Sigmoid colon (tissue), 7 donors: ENCODE results near the gene GLS2. TPM values are rescaled to one million over a fixed set of nuclear protein-coding genes. Genes with fewer than 3 reads are reported as not detected.

Experiments used
- DNase-seq: peaks from one replicate; pipeline ENCODE4 v3.0.0-alpha.2; 2019
- H3K27ac ChIP-seq, 4 donors: fragments of 200-600 bp; sonication (generic); one replicate each; pipeline ENCODE4 v1.5.1; 2016 to 2019; ENCODE audit warnings: mild to moderate bottlenecking in 1 of 4
- H3K27me3 ChIP-seq, 3 donors: fragments of 200-600 bp; sonication (generic); one replicate each; pipeline ENCODE4 v1.5.1; 2019; ENCODE audit warnings: mild to moderate bottlenecking in 1 of 3
- H3K36me3 ChIP-seq, 4 donors: fragments of 200-600 bp; sonication (generic); one replicate each; pipeline ENCODE4 v1.5.1; 2016 to 2019
- H3K4me1 ChIP-seq, 4 donors: fragments of 200-600 bp; sonication (generic); one replicate each; pipeline ENCODE4 v1.5.1; 2017 to 2019
- H3K4me3 ChIP-seq, 4 donors: fragments of 200-600 bp; sonication (generic); one replicate each; pipeline ENCODE4 v1.5.1; 2017 to 2019; ENCODE audit warnings: mild to moderate bottlenecking in 2 of 4, moderate library complexity in 1 of 4
- H3K9me3 ChIP-seq, 4 donors: fragments of 200-600 bp in 3 of 4; sonication (generic) in 3 of 4; one replicate each; pipeline versions ENCODE4 v1.5.1 to v1.6.1; 2013 to 2019
- EP300 ChIP-seq, 4 donors: sonication (generic); formaldehyde crosslinking; IDR thresholded peaks; one replicate each; pipeline ENCODE4 v1.6.1; 2017; ENCODE audit warnings: antibody characterized with exemption in 4 of 4
- POLR2A ChIP-seq, 2 donors: fragments of 450-650 bp; IDR thresholded peaks; one replicate each; pipeline ENCODE4 v1.6.1; 2016; ENCODE audit warnings: antibody characterized with exemption in 2 of 2, mild to moderate bottlenecking in 2 of 2, moderate library complexity in 2 of 2
- POLR2AphosphoS5 ChIP-seq, 4 donors: sonication (generic); formaldehyde crosslinking; IDR thresholded peaks; one replicate each; pipeline ENCODE4 v1.6.1; 2017; ENCODE audit warnings: antibody characterized with exemption in 4 of 4
- WGBS, 2 donors: extraction: QIAGEN DNeasy Blood & Tissue Kit; methylation state at CpG; one replicate each; pipeline ENCODE4 v1.1.7; 2013; 5-methylcytosine and 5-hydroxymethylcytosine counted together
- intact Hi-C: fragments of 100-400 bp; cut with DNase I; formaldehyde crosslinking; loops from one replicate; pipeline ENCODE4 v1.15.1; 2023
- polyA plus RNA-seq, 3 donors: library from polyadenylated mRNA; stranded (reverse); fragments of 200-250 nt; gene quantifications; one replicate each; pipeline ENCODE4 v1.2.3, GENCODE V29; 2013
- total RNA-seq, 4 donors: library from RNA; depleted of rRNA; stranded (reverse); fragments of >200 nt; gene quantifications; one replicate each; pipeline ENCODE4 v1.1.0, GENCODE V29; 2016
- TF ChIP-seq, protein P1 (sequence below), 4 experiments: fragments of 450-650 bp in 3 of 4; fragments of 200-600 bp in 1 of 4; IDR thresholded peaks; one replicate each; pipeline ENCODE4 v1.5.1; 2016 to 2019; ENCODE audit warnings: antibody characterized with exemption in 4 of 4, mild to moderate bottlenecking in 3 of 4, moderate library complexity in 2 of 4
- donor health status: healthy with polysubstance abuse.
- donor health status: Bipolar disorder and iron deficiency.
- donor health status: healthy.

Gene GLS2
- total and polyA plus RNA-seq, 7 donors: 0.66 to 3.5 (median 1.2) TPM; not detected in 2

DNA sequence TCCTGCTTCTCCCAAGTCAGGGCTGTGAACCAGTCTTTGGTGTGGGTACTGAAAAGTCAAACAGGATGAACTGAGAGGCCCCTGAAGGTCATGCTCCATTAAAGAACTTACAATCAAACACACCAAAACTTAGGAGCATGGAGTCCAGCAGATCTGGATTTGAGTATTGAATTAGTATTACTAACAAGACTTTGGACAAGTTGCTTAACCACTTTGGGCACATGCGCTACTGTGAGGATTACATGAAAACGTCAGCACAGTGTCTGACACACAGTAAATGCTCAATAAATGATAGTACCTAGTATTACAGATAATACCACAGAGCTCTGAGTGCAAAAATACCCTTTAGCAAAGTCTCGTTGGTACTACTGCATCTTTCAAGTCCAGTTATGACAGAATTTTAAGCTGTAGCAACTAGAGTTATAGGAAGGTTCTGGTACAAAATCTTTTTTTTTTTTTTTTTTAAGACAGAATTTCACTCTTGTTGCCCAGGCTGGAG is 62.0 kb downstream of the GLS2 start:
- 62 to 63% methylated on average over 3 of the region's 3 CpGs for whole genome bisulfite sequencing, 2 donors
- no peaks in the 10 kb centered on the region for H3K9me3 ChIP-seq
- TF ChIP-seq POLR2AphosphoS5 (IDR thresholded peaks at IDR 0.05): no peak
- TF ChIP-seq, protein P1, sequence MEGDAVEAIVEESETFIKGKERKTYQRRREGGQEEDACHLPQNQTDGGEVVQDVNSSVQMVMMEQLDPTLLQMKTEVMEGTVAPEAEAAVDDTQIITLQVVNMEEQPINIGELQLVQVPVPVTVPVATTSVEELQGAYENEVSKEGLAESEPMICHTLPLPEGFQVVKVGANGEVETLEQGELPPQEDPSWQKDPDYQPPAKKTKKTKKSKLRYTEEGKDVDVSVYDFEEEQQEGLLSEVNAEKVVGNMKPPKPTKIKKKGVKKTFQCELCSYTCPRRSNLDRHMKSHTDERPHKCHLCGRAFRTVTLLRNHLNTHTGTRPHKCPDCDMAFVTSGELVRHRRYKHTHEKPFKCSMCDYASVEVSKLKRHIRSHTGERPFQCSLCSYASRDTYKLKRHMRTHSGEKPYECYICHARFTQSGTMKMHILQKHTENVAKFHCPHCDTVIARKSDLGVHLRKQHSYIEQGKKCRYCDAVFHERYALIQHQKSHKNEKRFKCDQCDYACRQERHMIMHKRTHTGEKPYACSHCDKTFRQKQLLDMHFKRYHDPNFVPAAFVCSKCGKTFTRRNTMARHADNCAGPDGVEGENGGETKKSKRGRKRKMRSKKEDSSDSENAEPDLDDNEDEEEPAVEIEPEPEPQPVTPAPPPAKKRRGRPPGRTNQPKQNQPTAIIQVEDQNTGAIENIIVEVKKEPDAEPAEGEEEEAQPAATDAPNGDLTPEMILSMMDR (IDR thresholded peaks at IDR 0.05): no peak
- TF ChIP-seq EP300 (IDR thresholded peaks at IDR 0.05): no peak
- no peak for TF ChIP-seq POLR2A (IDR thresholded peaks at IDR 0.05)
- peaks cover 0 to 6% (median 0%) of the 10 kb centered on the region in 4 donors for H3K36me3 ChIP-seq
- intact Hi-C loops: no loop called here
- H3K4me1 ChIP-seq: no peaks in the 10 kb centered on the region
- H3K27ac ChIP-seq: no peak overlapping the region
- DNase-seq: no peak
- no peaks in the 10 kb centered on the region for H3K27me3 ChIP-seq
- H3K4me3 ChIP-seq: no peak overlapping the region

DNA sequence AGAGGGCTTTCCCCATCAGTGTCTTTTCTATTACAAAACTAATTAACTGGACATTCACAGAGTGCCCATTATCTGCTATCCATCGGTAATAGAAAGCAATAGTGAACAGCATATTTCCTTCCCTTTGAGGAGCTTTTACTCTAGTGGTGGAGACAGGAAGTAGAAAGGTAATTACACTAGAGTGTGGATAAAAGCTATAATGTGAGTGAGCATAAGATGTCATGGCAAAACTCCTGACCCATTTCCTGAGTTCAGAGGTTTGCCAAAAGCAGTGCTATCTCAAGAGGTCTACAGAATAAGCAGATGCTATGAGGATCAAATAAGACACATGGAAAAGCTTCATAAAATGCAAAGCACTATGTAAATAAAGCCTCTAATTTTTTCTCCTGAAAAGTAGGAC is 62.8 kb downstream of the GLS2 start:
- H3K4me1 ChIP-seq: no peaks in the 10 kb centered on the region
- H3K27me3 ChIP-seq: no peaks in the 10 kb centered on the region
- intact Hi-C loops: no loop called here
- H3K4me3 ChIP-seq: no peak overlapping the region
- TF ChIP-seq EP300 (IDR thresholded peaks at IDR 0.05) (no peak), POLR2AphosphoS5 (IDR thresholded peaks at IDR 0.05) (no peak), POLR2A (IDR thresholded peaks at IDR 0.05) (no peak)
- TF ChIP-seq, protein P1 (IDR thresholded peaks at IDR 0.05): no peak
- no peaks in the 10 kb centered on the region for H3K9me3 ChIP-seq
- H3K36me3 ChIP-seq: peaks cover 0 to 6% (median 0%) of the 10 kb centered on the region in 4 donors
- 73 to 88% methylated on average over 1 of the region's 1 CpG for WGBS, 2 donors
- H3K27ac ChIP-seq: no peak overlapping the region
- DNase-seq: no peak

Other genes with a start within 250 kb of the GLS2 start
- gene ANKRD52, start 229.8 kb downstream of the GLS2 start, total RNA-seq: 10 to 100 TPM in 2 of 4 donors, 1 to 10 TPM in 2; 8.4 to 19.1 (median 10.5) TPM
- 10 to 100 TPM in 1 of 3 donors, 1 to 10 TPM in 2; 4.2 to 20.1 (median 6.7) TPM for gene ANKRD52, start 229.8 kb downstream of the GLS2 start, polyA plus RNA-seq
- gene COQ10A, start 221.2 kb downstream of the GLS2 start, total RNA-seq: 10 to 100 TPM; 11.8 to 25.0 (median 19.9) TPM
- 1 to 10 TPM; 2.4 to 6.2 (median 3.0) TPM for gene COQ10A, start 221.2 kb downstream of the GLS2 start, polyA plus RNA-seq
- 100 to 1,000 TPM in 2 of 4 donors, 10 to 100 TPM in 2; 75.9 to 130 (median 99.6) TPM for gene CS, start 187.8 kb downstream of the GLS2 start, total RNA-seq
- 100 to 1,000 TPM; 102 to 151 (median 139) TPM for gene CS, start 187.8 kb downstream of the GLS2 start, polyA plus RNA-seq
- 10 to 100 TPM; 48.7 to 77.1 (median 67.9) TPM for gene CNPY2, start 172.2 kb downstream of the GLS2 start, total RNA-seq
- 100 to 1,000 TPM in 1 of 3 donors, 10 to 100 TPM in 2; 28.2 to 103 (median 39.6) TPM for gene CNPY2, start 172.2 kb downstream of the GLS2 start, polyA plus RNA-seq
- gene PAN2, start 154.2 kb downstream of the GLS2 start, total RNA-seq: 10 to 100 TPM; 26.4 to 67.0 (median 36.8) TPM
- gene PAN2, start 154.2 kb downstream of the GLS2 start, polyA plus RNA-seq: 10 to 100 TPM in 1 of 3 donors, 1 to 10 TPM in 2; 5.4 to 30.0 (median 5.5) TPM
- not detected for gene IL23A, start 149.3 kb downstream of the GLS2 start, total RNA-seq
- gene IL23A, start 149.3 kb downstream of the GLS2 start, polyA plus RNA-seq: 1 to 10 TPM in 1 of 3 donors, not detected in 2; 3.6 TPM
- 100 to 1,000 TPM in 2 of 4 donors, 10 to 100 TPM in 2; 73.6 to 160 (median 94.6) TPM for gene STAT2, start 128.1 kb downstream of the GLS2 start, total RNA-seq
- gene STAT2, start 128.1 kb downstream of the GLS2 start, polyA plus RNA-seq: 10 to 100 TPM; 15.0 to 71.7 (median 18.6) TPM
- not detected for gene APOF, start 125.3 kb downstream of the GLS2 start, total RNA-seq
- gene APOF, start 125.3 kb downstream of the GLS2 start, polyA plus RNA-seq: not detected
- 1 to 10 TPM; 2.0 to 5.2 (median 3.5) TPM for gene TIMELESS, start 38.7 kb downstream of the GLS2 start, total RNA-seq
- gene TIMELESS, start 38.7 kb downstream of the GLS2 start, polyA plus RNA-seq: 10 to 100 TPM in 1 of 3 donors, 1 to 10 TPM in 2; 1.8 to 15.3 (median 3.2) TPM
- not detected for gene MIP, start 33.5 kb downstream of the GLS2 start, total RNA-seq
- under 1 TPM in 1 of 3 donors, not detected in 2; 0.09 TPM for gene MIP, start 33.5 kb downstream of the GLS2 start, polyA plus RNA-seq
- gene SPRYD4, start 19.6 kb downstream of the GLS2 start, total RNA-seq: 1 to 10 TPM; 1.7 to 3.1 (median 2.3) TPM
- 1 to 10 TPM; 3.0 to 4.6 (median 3.2) TPM for gene SPRYD4, start 19.6 kb downstream of the GLS2 start, polyA plus RNA-seq
- 10 to 100 TPM; 20.6 to 33.0 (median 23.1) TPM for gene RBMS2, start 33.7 kb upstream of the GLS2 start, total RNA-seq
- 10 to 100 TPM in 1 of 3 donors, 1 to 10 TPM in 2; 8.4 to 12.3 (median 9.8) TPM for gene RBMS2, start 33.7 kb upstream of the GLS2 start, polyA plus RNA-seq
- gene BAZ2A, start 142.2 kb upstream of the GLS2 start, total RNA-seq: 10 to 100 TPM; 39.6 to 91.1 (median 46.8) TPM
- 10 to 100 TPM; 14.4 to 59.5 (median 25.4) TPM for gene BAZ2A, start 142.2 kb upstream of the GLS2 start, polyA plus RNA-seq
- 100 to 1,000 TPM; 414 to 487 (median 449) TPM for gene ATP5F1B, start 157.8 kb upstream of the GLS2 start, total RNA-seq
- gene ATP5F1B, start 157.8 kb upstream of the GLS2 start, polyA plus RNA-seq: 1,000 to 10,000 TPM in 2 of 3 donors, 100 to 1,000 TPM in 1; 899 to 1,730 (median 1,188) TPM
- 100 to 1,000 TPM in 3 of 4 donors, 10 to 100 TPM in 1; 92.8 to 156 (median 120) TPM for gene PTGES3, start 200.1 kb upstream of the GLS2 start, total RNA-seq
- gene PTGES3, start 200.1 kb upstream of the GLS2 start, polyA plus RNA-seq: 100 to 1,000 TPM; 179 to 209 (median 185) TPM
- 1,000 to 10,000 TPM; 1,056 to 1,536 (median 1,356) TPM for gene NACA, start 237.1 kb upstream of the GLS2 start, total RNA-seq
- gene NACA, start 237.1 kb upstream of the GLS2 start, polyA plus RNA-seq: 1,000 to 10,000 TPM; 1,639 to 2,405 (median 1,646) TPM